ENCODE results near the gene ARHGEF12.
"Not testable (repeated sequence)": the region's sequence is repeated elsewhere in the genome, so short reads cannot be mapped to it uniquely, and the experiment has no call there.

The ARHGEF12 gene

DNA sequence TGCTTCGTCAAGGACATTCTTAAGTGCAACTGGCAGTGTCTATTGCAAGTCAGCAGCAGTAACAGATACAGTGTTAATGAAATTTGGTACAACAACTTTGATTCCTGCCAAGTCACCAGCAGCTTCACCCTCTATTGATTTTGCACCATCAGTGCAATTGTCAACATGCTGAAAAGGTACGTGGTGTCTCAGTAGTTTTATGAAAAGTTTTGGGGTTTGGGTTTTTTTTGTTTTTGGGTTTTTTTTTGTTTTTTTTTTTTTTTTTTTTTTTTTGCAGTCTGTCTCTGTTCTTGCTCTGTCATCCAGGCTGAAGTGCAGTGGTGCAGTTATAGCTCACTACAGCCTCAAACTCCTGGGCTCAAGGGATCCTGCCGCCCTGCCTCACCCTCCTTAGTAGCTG, 156.3 kb downstream of the ARHGEF12 start:
- no peak for DNase-seq (ENCODE audit: low read depth in 2 of 2)

DNA sequence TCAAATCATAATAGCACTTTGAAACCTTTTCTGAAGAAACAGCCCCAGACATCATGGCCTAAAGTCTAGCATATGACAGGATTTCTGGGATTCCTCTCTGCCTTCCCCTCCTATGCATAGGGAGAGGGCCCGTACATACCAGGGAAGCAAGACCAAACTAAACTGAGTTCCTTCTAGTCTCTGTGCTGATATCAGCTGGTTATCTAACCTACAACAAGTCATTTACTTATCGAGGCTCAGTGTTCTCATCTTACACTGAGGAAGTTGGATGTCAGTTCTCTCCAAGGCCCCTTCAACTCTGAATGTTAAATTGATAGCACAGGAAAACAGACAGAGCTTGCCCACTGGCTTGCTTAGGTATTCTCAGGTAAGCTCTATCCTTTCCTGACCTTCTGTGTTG, 158.4 kb downstream of the ARHGEF12 start:
- DNase-seq (ENCODE audit: low read depth in 2 of 2), result no peak

GRCh38 chr11:120499088-120499487, 162.9 kb downstream of the ARHGEF12 start:
- no peak for DNase-seq (ENCODE audit: low read depth in 2 of 2)

- DNase-seq (ENCODE audit: low read depth in 2 of 2), result no peak
Measured at GRCh38 chr11:120499859-120500258, 163.6 kb downstream of the ARHGEF12 start.

DNA sequence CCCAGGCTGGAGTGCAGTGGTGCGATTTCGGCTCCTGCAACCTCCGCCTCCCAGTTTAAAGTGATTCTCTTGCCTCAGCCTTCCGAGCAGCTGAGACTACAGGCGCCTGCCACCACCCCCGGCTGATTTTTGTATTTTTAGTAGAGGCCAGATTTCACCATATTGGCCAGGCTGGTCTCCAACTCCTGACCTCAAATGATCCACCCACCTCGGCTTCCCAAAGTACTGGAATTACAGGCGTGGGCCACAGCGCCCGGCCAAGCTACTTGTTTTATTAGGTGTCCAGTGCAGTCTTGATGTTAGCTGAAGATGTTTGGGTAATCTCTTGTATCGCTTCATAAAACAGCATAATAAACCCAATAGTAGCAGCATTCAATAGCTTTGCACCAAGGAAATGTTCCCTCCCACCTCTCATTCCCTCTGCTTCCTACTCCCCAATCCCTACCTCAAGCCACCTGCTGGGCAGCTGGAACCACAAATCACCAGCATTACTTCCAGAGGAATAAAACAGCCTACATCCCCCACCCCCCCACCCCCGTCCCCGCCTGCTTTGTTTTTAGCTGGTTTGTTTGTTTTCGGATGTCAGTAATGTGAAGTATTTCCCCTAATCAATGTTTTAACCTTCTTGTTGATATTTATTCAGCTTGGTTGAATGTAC, 164.3 kb downstream of the ARHGEF12 start:
- DNase-seq (ENCODE audit: low read depth in 2 of 2), result no peak

DNA sequence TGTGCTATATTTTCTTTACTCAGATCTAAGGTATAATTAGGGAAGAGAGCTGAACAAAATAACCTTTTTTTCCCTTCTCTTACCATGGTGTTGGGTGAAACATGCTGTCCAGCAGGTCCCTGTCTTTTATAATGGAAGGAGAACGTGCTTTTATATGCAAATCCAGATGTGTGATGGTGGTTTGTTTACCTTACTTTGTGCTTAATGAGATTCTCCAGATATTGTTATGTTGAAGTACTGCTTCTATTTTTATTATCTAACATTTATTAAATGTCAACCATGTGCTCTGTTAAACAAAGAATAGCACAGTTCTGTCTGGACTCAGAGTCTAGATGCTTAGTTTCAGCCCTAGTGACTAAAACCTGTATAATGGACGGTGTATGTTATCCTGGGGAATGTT, 165.2 kb downstream of the ARHGEF12 start:
- DNase-seq (ENCODE audit: low read depth in 2 of 2), result no peak

DNA sequence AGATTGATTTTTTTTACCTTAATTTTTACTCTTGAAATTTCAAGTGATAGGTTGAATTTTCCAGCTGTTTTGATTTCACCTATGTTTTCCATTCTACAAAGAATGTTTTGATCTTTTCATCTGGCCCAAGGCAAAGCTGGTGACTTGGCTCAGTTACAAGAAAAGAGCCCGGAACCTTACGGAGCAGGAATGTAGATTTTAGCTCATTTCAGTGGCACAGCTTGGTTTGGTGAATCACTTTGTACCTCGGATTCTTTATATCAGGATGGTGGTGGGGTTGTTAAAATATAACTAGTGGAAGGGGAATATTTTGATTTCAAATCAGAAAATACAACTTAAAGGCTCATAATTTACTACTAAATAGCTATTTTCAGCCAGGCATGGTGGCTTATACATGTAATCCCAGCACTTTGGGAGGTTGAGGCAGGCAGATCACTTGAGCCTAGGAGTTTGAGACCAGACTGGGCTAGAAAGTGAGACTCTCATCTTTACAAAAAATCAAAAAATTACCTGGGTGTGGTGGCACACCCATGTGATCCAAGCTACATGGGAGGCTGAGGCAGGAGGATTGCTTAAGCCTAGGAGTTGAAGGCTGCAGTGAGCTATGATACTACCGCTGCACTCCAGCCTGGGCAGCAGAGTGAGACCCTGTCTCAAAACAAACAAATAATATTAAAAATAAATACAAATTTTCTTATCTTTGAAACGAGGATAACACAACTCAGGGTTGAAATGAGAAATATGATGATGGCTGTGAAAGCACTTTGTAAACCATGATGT, 166.0 kb downstream of the ARHGEF12 start:
- DNase-seq (ENCODE audit: low read depth in 2 of 2), result no peak

- DNase-seq (ENCODE audit: low read depth in 2 of 2), result not testable (repeated sequence)
Measured at GRCh38 chr11:120503529-120503928, 167.3 kb downstream of the ARHGEF12 start.

DNA sequence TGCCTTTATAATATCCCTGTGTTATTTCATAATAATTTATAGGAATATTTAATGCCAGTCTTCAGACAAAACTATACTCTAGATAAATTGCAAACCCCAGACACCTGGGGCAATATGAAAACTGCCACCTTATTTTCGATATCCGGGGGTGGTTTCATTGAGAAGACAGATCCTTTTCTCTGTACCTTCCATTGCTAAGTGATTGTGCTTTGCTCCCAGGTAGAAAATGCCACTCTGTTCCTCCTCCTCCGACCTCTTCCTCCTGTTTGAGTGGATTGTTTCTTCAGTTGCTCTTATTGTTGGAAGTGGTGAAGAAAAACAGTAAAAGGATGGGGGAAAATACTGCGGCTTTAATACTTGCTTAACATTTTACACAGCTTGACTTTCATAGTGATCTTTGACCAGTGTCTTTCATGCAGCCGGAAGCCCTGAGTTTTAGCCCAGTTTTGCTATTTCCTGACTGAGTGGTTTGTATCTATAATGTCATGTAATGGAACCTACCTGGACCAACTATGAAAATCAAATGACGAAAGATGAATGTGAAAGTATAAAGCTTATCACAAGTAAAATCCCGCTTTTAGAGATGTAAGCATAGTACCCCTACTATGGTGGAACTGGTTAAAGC, 169.7 kb downstream of the ARHGEF12 start:
- no peak for DNase-seq (ENCODE audit: low read depth in 2 of 2)

DNA sequence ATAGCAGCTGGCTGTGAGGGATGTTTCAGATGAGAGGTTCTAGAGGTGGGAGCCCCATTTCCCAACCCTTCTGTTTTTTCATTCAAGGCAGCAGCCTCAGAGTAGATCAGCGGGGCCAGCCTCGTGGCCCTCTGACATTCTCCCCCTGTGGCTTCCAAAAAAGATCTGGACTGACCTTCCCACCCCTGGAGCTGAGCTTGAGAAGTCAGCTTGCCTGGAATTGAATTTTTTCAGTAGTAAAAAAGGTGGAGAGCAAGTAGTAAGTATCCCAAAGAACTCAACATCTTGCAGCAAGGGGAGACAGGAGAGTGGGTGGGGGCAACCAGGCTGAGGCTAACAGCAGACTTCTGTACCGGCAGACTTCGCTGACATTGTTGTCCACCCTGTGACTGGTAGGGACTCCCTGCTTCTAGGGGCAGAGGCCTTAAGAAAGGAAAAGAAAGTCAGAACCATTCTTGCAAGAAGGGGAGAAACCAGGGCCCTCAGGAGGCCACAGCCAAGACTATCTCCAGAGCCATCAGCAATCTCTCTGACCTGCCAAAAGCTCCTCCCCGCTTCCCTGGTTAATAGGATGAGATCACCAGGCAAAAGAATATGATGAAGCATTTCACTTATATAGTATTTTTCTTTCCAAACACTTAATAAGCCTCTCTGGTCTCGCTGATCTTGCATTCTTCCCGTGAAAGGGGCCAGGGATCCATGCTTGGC, 173.3 kb downstream of the ARHGEF12 start:
- no peak for DNase-seq (ENCODE audit: low read depth in 2 of 2)

DNA sequence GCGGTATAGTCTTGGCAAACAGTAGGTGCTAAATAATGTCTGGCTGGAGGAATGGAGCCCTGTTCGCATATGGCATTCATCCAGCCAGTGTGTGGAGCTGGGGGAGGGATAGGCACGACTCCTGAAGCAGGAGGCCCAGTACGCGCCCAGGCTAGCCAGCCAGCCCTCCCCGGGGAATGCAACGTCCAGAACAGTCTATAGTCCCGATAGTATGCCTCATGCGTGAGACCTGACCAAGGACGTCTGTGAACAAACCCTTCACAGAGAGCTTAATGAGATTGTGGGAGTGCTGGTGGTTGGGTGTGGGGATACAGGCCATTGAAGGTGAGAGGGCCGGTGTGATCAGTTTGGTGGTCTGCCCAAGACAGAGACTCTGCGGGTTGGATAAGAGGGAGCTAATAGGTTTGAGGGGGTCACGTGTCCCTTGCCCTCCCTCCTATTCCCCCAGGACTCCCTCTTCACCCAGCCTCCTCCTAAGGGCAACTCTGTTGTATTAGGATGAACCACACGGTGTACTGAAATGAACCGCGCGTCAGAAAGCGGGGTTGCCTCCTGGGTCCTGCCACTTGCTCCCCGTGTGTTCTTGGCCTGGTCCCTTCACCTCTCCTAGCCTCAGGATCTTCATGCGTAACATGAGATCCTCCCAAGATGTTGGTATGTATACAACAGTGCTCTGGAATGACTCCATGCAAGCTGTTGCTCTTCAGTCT, 174.3 kb downstream of the ARHGEF12 start:
- DNase-seq (ENCODE audit: low read depth in 2 of 2), result no peak

- peak; percentile 44 to 49 for DNase-seq (ENCODE audit: low read depth in 2 of 2)
Measured at GRCh38 chr11:120511116-120511819, 175.1 kb downstream of the ARHGEF12 start, which contains the start of gene GRIK4. Gene GRIK4 (plus strand): TSS chr11:120511748. CDS start chr11:120660319, 148,571 bp downstream.

DNA sequence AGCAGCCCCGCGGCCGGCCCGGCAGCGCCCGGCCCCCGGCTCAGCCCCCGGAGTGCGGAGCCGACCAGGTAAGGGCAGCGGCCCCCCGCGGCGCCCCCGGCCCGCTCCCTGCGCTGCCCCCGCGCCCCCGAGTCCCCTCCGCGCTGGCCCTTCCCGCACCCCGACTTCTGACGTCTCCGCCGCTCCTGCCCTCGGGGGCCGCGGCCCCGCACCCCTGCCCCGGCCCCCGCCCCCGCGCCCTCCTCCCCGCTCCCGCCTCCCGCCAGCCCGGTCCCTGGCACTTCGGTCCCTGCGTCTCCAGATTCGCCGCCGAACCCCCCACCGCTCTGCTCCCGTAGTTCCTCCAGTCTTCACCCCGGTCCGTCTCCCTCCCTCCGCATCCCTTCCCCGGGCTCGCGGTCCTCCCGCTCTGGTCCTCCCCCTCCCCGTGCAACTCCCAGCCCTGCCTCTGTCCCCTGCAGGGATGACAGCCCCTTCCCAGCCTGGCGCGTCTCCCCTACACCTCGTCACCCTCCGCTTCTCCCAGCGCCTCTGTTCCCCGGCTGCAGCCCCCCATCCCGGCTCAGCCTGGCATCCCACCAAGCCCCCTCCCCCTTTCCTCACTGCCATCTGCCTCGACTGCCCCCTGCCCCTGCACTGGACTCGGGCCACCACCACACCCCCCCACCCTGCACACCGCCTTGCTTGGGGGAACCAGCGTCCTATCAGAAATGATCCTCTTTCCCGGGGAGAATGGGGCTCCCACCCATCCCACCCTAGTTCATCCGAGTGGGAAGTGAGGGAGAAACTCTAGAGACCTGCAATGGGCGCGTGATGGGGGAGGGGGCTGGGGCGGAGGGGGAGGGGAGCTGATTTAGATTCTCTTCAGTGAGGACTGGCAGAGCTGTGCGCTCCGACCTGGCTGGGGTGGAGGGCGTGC, 175.9 kb downstream of the ARHGEF12 start:
- DNase-seq (ENCODE audit: low read depth in 2 of 2), result no peak

GRCh38 chr11:120512739-120513435, 176.7 kb downstream of the ARHGEF12 start:
- no peak for DNase-seq (ENCODE audit: low read depth in 2 of 2)

DNA sequence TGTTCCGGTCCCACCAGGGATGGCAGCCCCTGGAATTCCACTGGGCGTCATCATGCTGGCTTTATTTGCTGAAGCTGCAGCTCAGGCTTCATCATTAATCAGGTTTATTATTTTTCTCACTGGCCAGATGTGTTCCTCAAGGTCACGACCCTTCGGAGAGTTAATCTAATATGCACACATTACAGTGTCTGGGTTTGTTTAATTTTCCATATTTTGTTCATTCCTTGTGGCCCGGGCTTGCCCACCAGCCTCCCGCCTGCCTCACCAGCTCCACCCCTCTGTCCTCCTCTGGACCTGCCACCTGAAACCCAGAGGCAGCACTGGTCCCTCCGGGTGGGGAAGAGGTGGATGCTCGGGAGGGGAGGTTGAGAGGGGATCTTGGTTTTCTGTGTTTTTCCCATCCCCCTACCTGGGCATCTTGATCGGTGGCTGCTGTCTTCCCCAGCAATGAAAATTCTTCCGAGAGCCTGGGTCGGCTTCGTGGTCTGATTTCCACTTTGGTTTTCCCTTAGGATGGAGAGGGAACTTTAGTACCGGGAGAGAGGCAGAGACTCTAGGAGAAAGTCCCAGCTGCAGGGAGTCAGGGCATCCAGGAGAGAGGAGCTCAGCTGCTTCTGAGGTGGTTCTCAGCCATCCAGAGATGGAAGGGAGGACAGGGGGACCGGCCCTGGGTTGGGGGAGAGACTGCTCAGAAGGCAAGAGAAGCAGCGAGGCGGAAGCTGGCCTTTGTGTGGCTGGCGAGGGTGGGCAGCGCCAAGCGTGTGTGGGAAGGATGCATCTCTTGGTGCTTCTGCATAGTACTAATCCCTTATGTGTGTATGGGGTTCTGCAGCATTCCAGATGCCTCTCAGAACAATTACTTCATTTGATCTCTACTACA, 177.5 kb downstream of the ARHGEF12 start:
- DNase-seq (ENCODE audit: low read depth in 2 of 2), result no peak

GRCh38 chr11:120514541-120515121, 178.4 kb downstream of the ARHGEF12 start:
- DNase-seq (ENCODE audit: low read depth in 2 of 2), result no peak

- DNase-seq (ENCODE audit: low read depth in 2 of 2), result no peak
Measured at GRCh38 chr11:120515186-120515723, 179.0 kb downstream of the ARHGEF12 start.
